Peyer's patch (tissue), 4 donors: ENCODE measurements around the gene RAD51B. TPM values are rescaled to one million over a fixed set of nuclear protein-coding genes. Genes with fewer than 3 reads are reported as not detected.

ENCODE experiments used
- DNase-seq, 3 donors: peaks; one replicate each; pipeline ENCODE4 v3.0.0-alpha.2; 2017 to 2019
- H3K27ac ChIP-seq, 4 donors: fragments of 200-600 bp; sonication (generic); one replicate each; pipeline ENCODE4 v1.5.1; 2016 to 2019
- H3K27me3 ChIP-seq, 2 donors: fragments of 200-600 bp; sonication (generic); one replicate each; pipeline ENCODE4 v1.5.1; 2019
- H3K36me3 ChIP-seq, 3 donors: fragments of 200-600 bp; sonication (generic); one replicate each; pipeline ENCODE4 v1.5.1; 2016 to 2019
- H3K4me1 ChIP-seq, 4 donors: fragments of 200-600 bp; sonication (generic); one replicate each; pipeline ENCODE4 v1.5.1; 2016 to 2019
- H3K4me3 ChIP-seq, 4 donors: fragments of 200-600 bp; sonication (generic); 1 replicate in 3 of 4; 2 replicates in 1 of 4; pipeline ENCODE4 v1.5.1; 2016 to 2019; ENCODE audit warnings: mild to moderate bottlenecking in 1 of 4
- H3K9me3 ChIP-seq, 4 donors: fragments of 200-600 bp; sonication (generic); one replicate each; pipeline ENCODE4 v1.5.1; 2016 to 2019; ENCODE audit warnings: mild to moderate bottlenecking in 1 of 4
- CTCF ChIP-seq, 6 experiments: fragments of 450-650 bp in 4 of 6; fragments of 200-600 bp in 2 of 6; sonication (generic) in 1 of 6; IDR thresholded peaks; one replicate each; pipeline ENCODE4 v1.5.1; 2017 to 2019; ENCODE audit warnings: antibody characterized with exemption in 6 of 6, mild to moderate bottlenecking in 3 of 6, moderate library complexity in 1 of 6
- POLR2A ChIP-seq, 2 donors: fragments of 450-650 bp; IDR thresholded peaks; one replicate each; pipeline ENCODE4 v1.5.1; 2017; ENCODE audit warnings: antibody characterized with exemption in 2 of 2, mild to moderate bottlenecking in 2 of 2, moderate library complexity in 2 of 2
- total RNA-seq, 4 donors: library from RNA; depleted of rRNA; stranded (reverse); fragments of >200 nt; gene quantifications; one replicate each; pipeline ENCODE4 v1.1.0, GENCODE V29; 2016

The RAD51B gene
- total RNA-seq, 4 donors from 2014 or later = 12.6 to 103 (median 33.1) TPM

- no peak overlapping the region for H3K4me3 ChIP-seq
- TF ChIP-seq POLR2A (IDR thresholded peaks at IDR 0.05) (no peak), CTCF (IDR thresholded peaks at IDR 0.05) (no peak)
- H3K27me3 ChIP-seq = no peaks in the 10 kb centered on the region
- H3K4me1 ChIP-seq = no peaks in the 10 kb centered on the region
- H3K27ac ChIP-seq = peak overlapping the region in 1 of 4 donors; percentile 47
- H3K36me3 ChIP-seq = no peaks in the 10 kb centered on the region
- H3K9me3 ChIP-seq = no peaks in the 10 kb centered on the region
- DNase-seq = no peak
These were observed 268.9 kb downstream of the RAD51B start for GRCh38 chr14:68088451-68088854.

GRCh38 chr14:68089146-68089731 lies 269.7 kb downstream of the RAD51B start:
- Histone ChIP-seq H3K27me3 (no peaks in the 10 kb centered on the region), H3K9me3 (no peaks in the 10 kb centered on the region), H3K27ac (peak overlapping the region in 1 of 4 donors; percentile 47), H3K4me3 (no peak overlapping the region), H3K36me3 (no peaks in the 10 kb centered on the region), H3K4me1 (no peaks in the 10 kb centered on the region)
- TF ChIP-seq CTCF (IDR thresholded peaks at IDR 0.05) (no peak), POLR2A (IDR thresholded peaks at IDR 0.05) (no peak)
- DNase-seq = no peak

GRCh38 chr14:68094158-68094557 lies 274.6 kb downstream of the RAD51B start:
- Histone ChIP-seq H3K36me3 (no peaks in the 10 kb centered on the region), H3K27me3 (no peaks in the 10 kb centered on the region), H3K9me3 (no peaks in the 10 kb centered on the region), H3K4me3 (no peak overlapping the region), H3K4me1 (no peaks in the 10 kb centered on the region), H3K27ac (no peak overlapping the region)
- DNase-seq = no peak
- TF ChIP-seq POLR2A (IDR thresholded peaks at IDR 0.05) (no peak), CTCF (IDR thresholded peaks at IDR 0.05) (no peak)

- TF ChIP-seq CTCF (IDR thresholded peaks at IDR 0.05) (no peak), POLR2A (IDR thresholded peaks at IDR 0.05) (no peak)
- H3K36me3 ChIP-seq = no peaks in the 10 kb centered on the region
- H3K4me1 ChIP-seq = no peaks in the 10 kb centered on the region
- H3K27me3 ChIP-seq = no peaks in the 10 kb centered on the region
- no peaks in the 10 kb centered on the region for H3K9me3 ChIP-seq
- no peak for DNase-seq
- H3K4me3 ChIP-seq = no peak overlapping the region
- no peak overlapping the region for H3K27ac ChIP-seq
These were observed 275.2 kb downstream of the RAD51B start for GRCh38 chr14:68094752-68095151.

- no peak overlapping the region for H3K4me3 ChIP-seq
- no peaks in the 10 kb centered on the region for H3K36me3 ChIP-seq
- no peak overlapping the region for H3K27ac ChIP-seq
- TF ChIP-seq CTCF (IDR thresholded peaks at IDR 0.05) (no peak), POLR2A (IDR thresholded peaks at IDR 0.05) (no peak)
- no peaks in the 10 kb centered on the region for H3K27me3 ChIP-seq
- no peak for DNase-seq
- H3K9me3 ChIP-seq = peaks cover 0 to 15% (median 7%) of the 10 kb centered on the region in 4 donors
- no peaks in the 10 kb centered on the region for H3K4me1 ChIP-seq
These were observed 278.1 kb downstream of the RAD51B start for GRCh38 chr14:68097727-68098126.

- H3K4me1 ChIP-seq = no peaks in the 10 kb centered on the region
- peak overlapping the region in 1 of 4 donors; percentile 38 for H3K27ac ChIP-seq
- H3K27me3 ChIP-seq = no peaks in the 10 kb centered on the region
- H3K4me3 ChIP-seq = no peak overlapping the region
- TF ChIP-seq POLR2A (IDR thresholded peaks at IDR 0.05) = no peak
- peaks cover 0 to 15% (median 7%) of the 10 kb centered on the region in 4 donors for H3K9me3 ChIP-seq
- no peak for DNase-seq
- H3K36me3 ChIP-seq = no peaks in the 10 kb centered on the region
These were observed 279.3 kb downstream of the RAD51B start for GRCh38 chr14:68098834-68099233.
